COR-L47 (cell line): ENCODE data around the gene HOXD11.
A peak's percentile ranks its signal among the peaks of the same experiment; 100 is the strongest.

ENCODE experiments used
- DNase-seq: peaks from one replicate; lab custom pipeline; 2025; lab: John Stamatoyannopoulos, UW

The HOXD11 gene

DNA sequence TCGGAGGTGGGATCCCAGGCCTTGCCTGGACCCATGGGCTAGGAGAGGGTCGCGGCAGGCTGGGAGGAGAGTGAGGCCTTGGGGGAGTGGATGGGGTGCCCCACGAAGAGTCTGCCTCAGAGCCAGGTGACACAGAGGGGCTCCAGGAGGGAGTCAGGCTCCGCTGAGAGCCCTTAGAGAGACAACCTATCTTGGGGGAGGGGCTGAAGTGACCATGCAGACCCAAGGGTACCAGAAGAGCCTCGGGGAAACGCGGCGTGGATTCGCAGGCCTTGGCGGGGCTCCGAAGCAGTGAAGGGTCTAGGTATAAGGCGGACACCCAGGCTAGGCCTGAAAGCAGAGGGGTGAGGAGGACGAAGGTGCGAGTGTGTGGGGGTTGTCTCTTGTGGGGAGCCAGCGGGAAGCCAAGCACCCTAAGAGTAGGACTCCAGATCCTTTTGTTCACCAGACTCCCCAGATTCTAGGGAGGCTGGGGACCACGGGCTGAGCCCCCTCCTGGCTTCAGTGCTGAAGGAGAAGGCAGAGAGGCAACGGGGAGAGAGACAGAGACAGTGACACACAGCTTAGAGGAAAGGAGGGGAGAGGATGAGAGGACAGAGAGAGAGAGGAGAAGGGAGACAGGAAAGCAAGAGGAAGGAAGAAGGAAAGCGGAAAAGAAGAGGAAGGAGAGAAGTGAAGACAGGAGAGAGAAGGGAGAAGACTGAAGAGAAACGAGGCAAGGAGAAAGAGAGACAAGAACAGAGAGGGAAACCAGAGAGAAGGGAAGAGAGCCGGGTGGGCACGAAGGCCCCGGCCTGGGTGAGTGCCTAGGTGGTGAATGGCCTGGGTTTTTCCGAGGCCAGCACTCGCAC, 1.1 kb upstream of the HOXD11 start:
- DNase-seq: no peak

GRCh38 chr2:176107731-176108181, 676 bp downstream of the HOXD11 start:
- peak; percentile 23 for DNase-seq

- no peak for DNase-seq
Measured at GRCh38 chr2:176109192-176109901, 2.3 kb downstream of the HOXD11 start.

DNA sequence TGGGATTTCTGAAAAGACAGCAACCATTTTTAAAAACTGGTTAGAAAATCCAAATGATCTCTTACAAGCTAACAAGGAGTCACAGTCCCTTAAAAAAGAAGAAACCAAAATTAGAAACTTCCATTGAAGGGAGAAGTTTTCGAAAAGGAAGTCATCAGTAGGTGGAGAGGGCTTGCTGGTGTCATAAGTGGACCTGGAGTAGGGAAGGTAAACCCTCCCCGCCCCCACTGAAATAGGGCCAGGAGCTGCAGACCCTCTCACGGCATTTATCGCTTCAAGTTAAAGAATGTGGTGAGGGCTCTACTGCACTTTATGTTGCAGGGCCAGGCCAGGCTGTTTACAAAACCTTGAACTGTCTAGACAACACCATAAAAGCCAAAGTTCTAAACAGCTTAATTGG, 2.9 kb downstream of the HOXD11 start:
- no peak for DNase-seq

DNA sequence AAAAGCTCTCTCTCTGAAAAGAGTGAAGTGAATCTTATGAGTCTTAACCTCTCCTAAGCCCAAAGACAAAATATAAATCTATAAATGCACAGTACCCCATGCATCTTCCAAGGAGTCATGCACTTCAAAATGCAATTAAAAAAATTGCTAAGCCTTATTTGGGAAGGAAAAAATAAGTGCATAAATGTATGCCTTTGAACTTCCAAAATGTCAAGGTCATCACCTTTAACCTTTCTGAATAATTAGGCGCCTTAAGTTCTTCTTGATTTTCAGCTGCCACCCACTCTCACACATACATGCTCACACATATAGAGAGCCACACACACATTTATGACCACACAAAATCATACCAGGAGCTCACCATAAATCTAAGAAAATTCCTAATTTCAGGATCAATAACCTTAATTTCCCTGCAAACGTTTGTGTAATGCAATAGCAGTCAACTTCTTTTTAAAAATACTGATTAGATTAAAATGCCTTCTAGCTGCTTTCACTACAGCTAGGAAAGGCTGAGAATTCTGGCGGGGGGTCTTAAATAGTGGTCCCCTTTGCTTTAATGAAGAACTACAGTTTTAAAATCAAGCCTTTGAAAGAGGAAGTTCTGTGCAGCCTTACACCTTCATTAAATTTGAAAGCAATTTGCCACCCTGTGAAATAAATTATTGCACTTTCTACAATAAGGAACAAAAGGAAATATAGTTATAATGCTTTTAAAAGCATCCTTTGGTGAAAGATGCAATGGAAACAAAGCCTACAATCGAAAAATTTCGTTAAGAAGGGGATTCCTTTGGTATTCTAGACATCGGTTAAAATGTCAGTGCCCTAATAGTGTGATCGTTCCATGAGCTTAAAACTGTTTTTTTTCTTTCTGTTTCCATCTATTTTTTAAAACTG, 3.6 kb downstream of the HOXD11 start:
- DNase-seq: no peak

DNA sequence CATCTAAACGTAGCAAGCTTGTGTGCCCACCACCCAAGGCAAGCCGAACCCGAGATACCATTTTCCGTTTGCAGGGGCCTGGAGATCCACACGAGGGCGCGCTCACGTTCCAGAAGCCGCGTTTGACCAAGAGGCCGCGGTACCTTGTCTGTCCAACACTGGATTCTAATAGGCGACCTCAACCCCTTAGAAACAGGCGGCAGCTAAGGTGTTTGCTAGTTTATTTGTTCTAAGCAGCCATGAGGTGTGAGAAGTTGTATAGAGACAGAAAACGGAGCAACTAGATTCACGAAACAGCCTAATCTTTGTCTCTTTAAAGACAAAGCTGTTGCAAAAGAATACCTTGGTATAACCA, 4.2 kb downstream of the HOXD11 start:
- DNase-seq: no peak

GRCh38 chr2:176111846-176112374, 4.8 kb downstream of the HOXD11 start:
- DNase-seq: no peak

DNA sequence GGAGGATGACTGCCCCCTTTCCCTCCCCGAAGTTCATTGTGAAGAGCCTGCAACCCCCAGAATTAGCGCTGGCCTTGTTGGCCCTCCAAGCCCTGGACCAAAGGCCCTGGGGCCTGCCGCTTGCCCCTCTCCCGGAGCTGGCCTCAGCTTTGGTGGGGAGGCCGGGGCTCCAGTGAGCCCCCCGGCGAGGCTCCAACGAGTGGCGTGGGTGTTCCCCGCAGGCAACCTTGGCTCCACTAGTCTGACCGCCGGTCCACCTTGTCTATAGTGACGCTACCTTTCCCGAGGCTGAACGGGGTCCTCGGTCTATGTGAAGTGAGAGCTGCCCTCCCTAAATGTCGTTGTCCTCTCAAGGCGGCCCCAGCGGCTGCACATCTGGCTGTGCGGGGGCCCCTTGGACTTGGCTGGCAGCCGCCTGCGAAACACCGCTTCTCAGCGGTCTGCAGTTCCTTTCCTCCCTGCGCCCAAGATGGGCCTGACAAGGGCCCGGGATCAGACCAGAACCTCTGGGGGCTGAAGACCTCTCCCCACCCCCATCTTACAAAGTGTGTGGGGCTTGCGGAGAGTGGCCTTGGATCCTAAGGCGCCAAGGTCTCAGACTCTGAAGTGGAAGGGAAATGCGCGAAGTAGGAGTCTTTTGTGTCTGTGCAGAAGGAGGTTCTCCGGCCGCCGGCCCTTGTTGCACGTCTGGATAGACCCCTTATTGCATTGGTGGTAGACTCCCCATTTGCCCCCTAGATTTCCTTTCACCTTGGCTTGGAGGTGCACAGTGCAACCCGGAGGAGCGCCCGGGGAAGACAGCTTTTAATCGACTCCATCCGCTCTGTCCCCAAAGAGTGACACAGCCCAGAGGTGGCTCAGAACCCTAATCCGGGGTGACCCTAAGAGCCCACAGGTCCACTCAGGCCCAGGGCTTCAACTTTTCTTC, 5.6 kb downstream of the HOXD11 start:
- no peak for DNase-seq

DNA sequence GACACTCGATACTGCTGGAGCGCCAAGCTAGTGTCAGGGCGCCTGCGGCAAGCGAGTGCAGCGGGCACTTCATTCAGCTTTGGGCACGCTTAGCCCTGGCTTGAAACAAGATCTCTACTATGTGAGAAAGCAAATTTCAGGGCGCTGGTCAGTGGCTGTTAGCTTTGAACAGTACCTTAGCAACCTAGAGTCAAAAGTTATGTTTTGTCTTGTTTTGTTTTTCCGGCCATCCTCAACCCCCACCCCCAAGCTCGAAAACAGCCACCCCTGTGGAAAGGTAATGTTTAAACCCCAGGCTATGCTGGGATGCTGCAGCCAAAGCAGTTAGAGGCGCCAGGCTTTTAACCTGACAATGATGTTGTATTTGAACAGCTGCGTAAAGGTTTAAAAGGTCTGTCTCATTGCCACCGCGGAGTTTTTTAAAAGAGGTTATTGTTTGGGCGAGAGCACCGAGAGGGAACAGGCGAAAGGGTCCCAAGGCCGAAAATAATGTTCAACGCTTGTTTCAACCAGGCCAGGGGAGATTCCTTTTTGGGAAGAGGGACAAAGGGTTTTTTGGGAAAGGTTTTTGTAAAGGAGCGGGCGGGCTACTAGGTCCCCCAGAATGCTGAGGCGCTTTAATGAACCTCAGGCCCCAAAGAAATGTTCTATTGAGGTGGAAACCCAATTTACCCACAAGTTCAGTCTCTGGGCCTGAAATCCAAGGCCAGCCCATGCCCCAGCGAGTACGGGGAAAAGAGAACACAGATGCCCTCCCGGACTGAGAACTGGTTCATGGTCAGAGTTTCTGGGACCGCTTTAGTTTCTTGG, 7.2 kb downstream of the HOXD11 start:
- peak; percentile 83 for DNase-seq

- no peak for DNase-seq
Measured at GRCh38 chr2:176114930-176115625, 8.0 kb downstream of the HOXD11 start.

GRCh38 chr2:176115883-176116813, 9.1 kb downstream of the HOXD11 start, which contains the start of gene HOXD10:
HOXD10 (plus strand) TSS chr2:176116778; CDS start chr2:176116834, 56 bp downstream.
- no peak for DNase-seq

DNA sequence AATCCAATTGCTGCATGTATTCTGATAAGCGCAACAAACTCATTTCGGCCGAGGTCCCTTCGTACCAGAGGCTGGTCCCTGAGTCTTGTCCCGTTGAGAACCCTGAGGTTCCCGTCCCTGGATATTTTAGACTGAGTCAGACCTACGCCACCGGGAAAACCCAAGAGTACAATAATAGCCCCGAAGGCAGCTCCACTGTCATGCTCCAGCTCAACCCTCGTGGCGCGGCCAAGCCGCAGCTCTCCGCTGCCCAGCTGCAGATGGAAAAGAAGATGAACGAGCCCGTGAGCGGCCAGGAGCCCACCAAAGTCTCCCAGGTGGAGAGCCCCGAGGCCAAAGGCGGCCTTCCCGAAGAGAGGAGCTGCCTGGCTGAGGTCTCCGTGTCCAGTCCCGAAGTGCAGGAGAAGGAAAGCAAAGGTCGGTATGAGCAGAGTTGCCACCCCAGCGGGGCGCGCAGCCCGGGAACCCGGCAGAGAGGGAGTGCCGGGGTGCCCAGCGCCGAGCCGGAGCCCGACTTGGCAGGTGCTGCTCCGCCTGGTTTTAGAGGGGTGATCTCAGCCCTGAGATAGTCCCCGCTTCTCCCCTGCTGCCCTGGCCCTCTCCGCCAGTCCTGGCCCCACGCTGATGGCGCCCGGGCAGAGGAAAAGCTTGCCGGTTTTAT, 10.2 kb downstream of the HOXD11 start:
- no peak for DNase-seq

- DNase-seq: no peak
Measured at GRCh38 chr2:176117823-176118371, 10.8 kb downstream of the HOXD11 start.

GRCh38 chr2:176118601-176119339, 11.7 kb downstream of the HOXD11 start:
- DNase-seq: no peak

DNA sequence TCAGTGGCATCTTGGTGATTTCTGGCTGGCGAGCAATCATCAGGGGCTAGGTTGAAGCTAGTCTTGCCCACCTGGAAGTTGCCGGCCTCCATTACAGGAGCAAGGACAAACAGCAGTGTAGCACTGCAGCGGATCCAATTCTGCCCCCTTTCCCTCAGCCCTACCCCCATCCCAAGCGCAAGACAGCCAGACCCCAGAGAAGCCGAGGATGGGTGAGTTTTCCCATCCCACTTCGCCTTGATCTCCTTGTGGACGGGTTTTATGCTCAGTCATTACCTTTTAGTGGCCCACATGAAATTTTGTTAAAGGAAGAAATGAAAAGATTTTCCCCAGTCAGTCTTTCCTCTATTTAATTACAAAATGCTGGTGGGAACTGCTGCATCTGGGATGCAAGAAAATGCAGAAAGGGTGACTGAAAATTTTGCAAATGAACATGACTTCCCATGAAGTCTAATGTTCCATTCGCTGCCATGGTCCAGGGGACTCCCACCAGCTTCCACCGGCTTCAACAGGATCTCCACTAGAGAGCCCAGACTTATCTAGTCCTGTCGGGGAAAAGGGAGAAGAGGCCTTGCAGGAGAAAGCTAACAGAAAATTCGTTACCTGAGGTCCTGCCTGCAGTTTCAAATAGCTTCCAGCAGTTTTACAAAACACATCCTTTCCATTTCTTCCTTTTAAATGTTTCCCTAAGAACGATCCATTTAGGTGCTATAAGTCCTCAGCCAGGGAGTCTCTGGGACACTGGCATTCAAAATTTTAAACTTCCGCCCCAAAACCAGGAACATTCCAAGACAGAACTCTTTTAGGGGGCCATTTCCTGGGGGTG, 13.5 kb downstream of the HOXD11 start:
- DNase-seq: no peak
